HG03575 (cell line): ENCODE measurements around the gene IGSF1.

Experiments used
- ATAC-seq: cut with Tn5 transposase; IDR thresholded peaks from one replicate; pipeline ENCODE4 v1.9.1; 2021; ENCODE audit not compliant: unreplicated experiment, insufficient number of reproducible peaks, low FRiP score; ENCODE audit errors: extremely low read depth

Gene IGSF1

GRCh38 chrX:131288738-131289511 lies at the start of gene IGSF1:
Gene IGSF1, minus strand, starts transcription at chrX:131289306. Its CDS starts 2,632 bp downstream, at chrX:131286674.
- no peak for ATAC-seq

- ATAC-seq: no peak
These were observed 43.2 kb upstream of the IGSF1 start for GRCh38 chrX:131332331-131332730.

- no peak for ATAC-seq
These were observed 42.0 kb upstream of the IGSF1 start for GRCh38 chrX:131331152-131331551.

- no peak for ATAC-seq
These were observed 41.6 kb upstream of the IGSF1 start for GRCh38 chrX:131330735-131331134.

GRCh38 chrX:131322651-131323050 lies 33.5 kb upstream of the IGSF1 start:
- ATAC-seq: no peak

GRCh38 chrX:131317326-131317725 lies 28.2 kb upstream of the IGSF1 start:
- ATAC-seq: no peak

- ATAC-seq: no peak
These were observed 27.2 kb upstream of the IGSF1 start for GRCh38 chrX:131316260-131316659.

GRCh38 chrX:131308980-131309379 lies 19.9 kb upstream of the IGSF1 start:
- ATAC-seq: no peak

GRCh38 chrX:131306601-131307000 lies 17.5 kb upstream of the IGSF1 start:
- no peak for ATAC-seq

- ATAC-seq: no peak
These were observed 16.8 kb upstream of the IGSF1 start for GRCh38 chrX:131305926-131306325.

- ATAC-seq: no peak
These were observed 13.6 kb upstream of the IGSF1 start for GRCh38 chrX:131302701-131303100.

- ATAC-seq: no peak
These were observed 12.0 kb upstream of the IGSF1 start for GRCh38 chrX:131301155-131301554.

GRCh38 chrX:131298846-131299245 lies 9.7 kb upstream of the IGSF1 start:
- ATAC-seq: no peak

GRCh38 chrX:131298036-131298435 lies 8.9 kb upstream of the IGSF1 start:
- ATAC-seq: no peak

GRCh38 chrX:131289527-131289926 lies 421 bp upstream of the IGSF1 start:
- ATAC-seq: no peak

- no peak for ATAC-seq
These were observed 918 bp downstream of the IGSF1 start for GRCh38 chrX:131288188-131288587.

GRCh38 chrX:131287560-131288179 lies 1.4 kb downstream of the IGSF1 start:
- ATAC-seq: no peak

- no peak for ATAC-seq
These were observed 9.5 kb downstream of the IGSF1 start for GRCh38 chrX:131279617-131280016.

- no peak for ATAC-seq
These were observed 9.9 kb downstream of the IGSF1 start for GRCh38 chrX:131279197-131279596.

GRCh38 chrX:131277543-131278136 lies 11.5 kb downstream of the IGSF1 start:
- no peak for ATAC-seq
